ENCODE results near the gene FBXL22.

GRCh38 chr15:63564093-63564492 lies 33.1 kb upstream of the FBXL22 start:
- TF ChIP-seq POLR2AphosphoS5 (IDR thresholded peaks at IDR 0.05): no peak
- TF ChIP-seq CTCF (IDR thresholded peaks at IDR 0.05 in 8 of 11, conservative IDR thresholded peaks at IDR 0.05 in 3 of 11): no peak
- TF ChIP-seq POLR2A (IDR thresholded peaks at IDR 0.05): no peak
